AG08395 (cell line): ENCODE results near the gene TK1.
A peak's percentile ranks its signal among the peaks of the same experiment; 100 is the strongest.
"Not testable (repeated sequence)": the region's sequence is repeated elsewhere in the genome, so short reads cannot be mapped to it uniquely, and the experiment has no call there.

ENCODE experiments used
- DNase-seq: peaks from one replicate; pipeline ENCODE4 v3.0.0; 2012; ENCODE audit warnings: mixed read lengths, low spot score

The TK1 gene

DNA sequence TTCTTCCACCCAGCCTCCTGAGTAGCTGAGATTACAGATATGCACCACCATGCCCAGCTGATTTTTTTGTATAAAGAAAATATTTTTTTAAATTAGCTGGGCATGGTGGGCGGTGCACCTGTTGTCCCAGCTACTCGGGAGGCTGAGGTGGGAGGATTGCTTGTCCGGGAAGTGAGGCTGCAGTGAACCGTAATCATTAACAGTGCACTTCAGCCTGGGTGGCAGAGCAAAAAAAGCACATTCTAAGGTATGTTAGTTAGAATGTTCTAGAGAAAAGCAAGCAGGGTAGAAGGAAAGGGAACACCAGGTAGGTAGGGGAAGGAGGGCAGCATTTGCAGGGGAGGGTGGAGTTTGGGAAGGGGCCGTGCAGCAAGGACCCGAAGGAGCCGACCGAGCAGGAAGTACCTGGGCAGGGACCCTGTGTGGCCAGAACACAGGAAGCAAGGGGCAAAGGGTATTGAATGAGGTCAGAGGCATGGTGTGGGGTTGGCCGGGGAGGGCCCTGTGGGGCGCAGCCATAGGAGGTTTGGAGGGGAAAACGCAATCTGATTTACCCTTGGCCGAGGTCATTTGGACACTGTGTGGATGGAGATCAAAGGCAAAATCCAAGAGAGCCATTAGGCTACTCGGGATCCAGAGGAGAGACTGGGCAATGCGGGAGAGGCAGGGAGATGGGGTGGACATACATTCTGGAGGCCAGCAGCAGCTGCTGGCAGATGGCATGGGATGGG lies 38.4 kb downstream of the TK1 start:
- no peak for DNase-seq

DNA sequence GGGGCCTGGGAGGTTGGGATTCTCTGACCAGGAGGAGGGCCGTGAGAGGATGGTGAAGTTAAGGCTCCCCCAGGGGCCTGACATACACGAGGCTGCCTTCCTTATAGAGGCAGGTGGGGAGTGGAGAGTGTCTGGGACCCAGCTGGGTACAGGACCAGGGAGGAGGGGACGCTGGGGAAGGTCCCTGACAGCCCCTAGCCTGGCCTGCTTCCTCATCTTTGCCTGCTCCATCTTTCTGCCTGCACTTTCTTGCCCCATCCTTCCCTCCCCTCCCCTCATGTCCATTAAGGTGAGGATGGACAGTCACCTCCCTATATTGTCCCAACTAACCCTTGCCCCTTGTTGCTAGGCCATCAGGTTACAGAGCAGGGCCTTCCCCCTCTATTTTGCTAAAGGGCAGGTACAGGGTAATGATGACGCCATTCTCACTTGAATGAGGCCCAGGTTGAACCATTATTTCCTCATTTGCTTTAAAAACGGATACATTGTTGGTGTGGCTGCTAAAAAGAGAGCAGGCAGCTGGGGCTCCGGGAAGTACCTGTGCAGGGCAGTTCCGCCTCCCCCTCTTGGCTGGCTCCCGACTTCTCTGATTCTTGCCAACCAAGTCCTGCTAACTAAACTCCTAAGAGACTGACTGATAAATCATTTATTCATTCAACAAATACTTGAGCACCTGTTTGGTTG lies 39.4 kb downstream of the TK1 start:
- DNase-seq, result no peak

DNA sequence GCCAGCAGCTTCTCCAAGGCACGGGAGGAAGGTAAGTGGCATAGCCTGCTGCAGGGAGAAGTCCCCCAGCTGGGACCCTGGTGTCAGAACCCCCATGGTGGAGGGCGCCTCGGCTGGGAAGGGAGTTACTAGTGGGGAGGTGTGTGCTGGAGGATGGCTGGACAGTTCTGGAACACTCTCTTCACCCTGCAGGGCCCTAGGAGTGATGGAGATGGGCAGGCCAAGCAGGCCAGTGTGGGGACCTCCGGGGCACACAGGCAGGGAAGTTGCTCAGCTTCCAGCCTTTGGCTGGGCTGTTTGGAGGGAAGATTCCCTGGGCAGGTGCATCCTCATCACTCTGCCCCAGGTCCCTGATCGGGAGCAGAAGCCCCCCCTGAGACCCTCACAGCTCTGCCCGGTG lies 40.0 kb downstream of the TK1 start:
- DNase-seq, result no peak

- no peak for DNase-seq
Measured at GRCh38 chr17:78146471-78146869, 40.4 kb downstream of the TK1 start.

DNA sequence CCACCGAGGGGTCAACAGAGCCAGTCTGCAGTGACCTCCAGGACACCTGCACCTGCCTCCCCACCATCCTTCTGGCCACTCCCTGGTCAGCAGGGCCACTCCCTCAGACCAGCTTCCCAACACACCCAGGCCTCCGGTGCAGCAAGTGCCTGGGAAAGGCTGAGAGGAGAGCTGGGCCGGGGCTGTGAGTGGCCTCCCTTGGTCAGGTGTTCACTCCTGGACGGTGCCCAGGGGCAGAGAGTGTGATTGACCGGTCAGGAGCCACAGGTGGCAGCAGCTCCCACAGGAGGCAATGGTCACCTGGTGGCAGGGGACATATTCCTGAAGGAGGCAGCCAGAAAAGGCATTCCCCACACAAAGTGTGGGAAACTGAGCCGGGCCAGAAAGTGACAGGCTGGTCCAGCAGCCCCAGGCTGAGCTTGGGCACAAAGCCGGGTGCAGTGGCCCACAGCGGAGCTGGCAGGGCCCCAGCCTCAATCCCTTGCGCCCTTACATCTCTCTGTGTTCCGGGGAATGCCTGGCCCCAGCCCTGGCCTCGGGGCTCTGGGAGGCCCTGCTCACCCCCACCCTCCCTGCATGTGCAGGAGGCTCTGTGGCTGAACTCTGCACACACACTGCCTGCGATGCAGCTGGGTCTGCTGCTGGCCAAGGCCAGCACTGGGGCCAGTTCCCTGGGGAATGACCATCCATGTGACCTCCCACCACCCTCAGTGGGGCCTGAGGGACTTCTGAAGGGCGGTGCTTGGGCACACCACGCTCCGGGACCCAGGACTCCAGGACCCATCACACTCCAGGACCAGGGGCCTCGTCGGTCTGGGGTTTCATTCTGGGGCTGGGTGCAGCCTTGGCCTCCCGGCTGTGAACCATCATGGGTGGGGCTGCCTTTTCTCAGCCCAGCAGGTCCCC lies 41.9 kb downstream of the TK1 start:
- no peak for DNase-seq

- peak; percentile 55 for DNase-seq
Measured at GRCh38 chr17:78144147-78144719, 42.6 kb downstream of the TK1 start.

DNA sequence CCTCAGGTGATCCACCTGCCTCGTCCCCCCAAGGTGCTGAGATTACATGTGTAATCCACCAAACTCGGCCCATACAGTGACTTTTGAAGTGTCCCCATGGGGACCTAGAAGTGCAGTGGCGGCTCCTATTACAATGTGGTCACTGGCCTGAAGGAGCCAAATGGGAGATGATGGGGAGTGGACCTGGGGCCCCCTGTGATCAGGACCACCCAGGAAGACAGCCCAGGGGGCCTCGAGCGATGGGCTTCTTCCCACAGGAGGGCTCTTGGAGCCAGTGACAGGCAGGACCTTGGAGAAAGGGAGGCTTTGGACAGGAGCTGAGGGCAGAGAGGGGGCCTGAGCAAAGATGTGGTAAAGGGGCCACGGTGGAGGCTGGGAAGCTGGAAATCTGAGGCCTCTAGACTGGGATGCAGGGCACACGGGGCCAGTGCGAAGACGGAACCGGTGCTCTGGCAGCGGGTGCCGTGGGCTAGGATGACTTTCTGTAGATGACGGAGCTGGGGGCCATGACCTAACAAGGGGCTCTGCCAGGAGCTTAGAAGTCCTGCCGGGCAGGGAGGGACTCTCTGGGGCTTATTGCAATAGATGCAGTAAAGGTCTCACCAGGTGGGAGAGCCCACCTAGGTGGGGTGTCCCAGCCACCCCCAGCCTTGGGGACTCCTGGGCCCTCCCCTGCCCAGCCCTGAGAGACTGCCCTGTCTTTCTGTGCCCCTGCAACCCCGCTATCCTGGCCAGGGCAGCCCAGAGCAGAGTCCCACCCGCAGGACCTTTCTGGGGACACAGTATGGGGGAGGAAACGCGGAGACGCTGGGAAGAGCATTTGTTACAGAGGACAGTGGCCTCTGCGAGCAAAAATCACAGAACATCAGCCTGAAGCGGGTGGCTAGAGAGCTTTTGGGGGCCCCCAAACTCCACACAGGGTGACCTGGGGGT lies 43.4 kb downstream of the TK1 start:
- DNase-seq, result no peak

DNA sequence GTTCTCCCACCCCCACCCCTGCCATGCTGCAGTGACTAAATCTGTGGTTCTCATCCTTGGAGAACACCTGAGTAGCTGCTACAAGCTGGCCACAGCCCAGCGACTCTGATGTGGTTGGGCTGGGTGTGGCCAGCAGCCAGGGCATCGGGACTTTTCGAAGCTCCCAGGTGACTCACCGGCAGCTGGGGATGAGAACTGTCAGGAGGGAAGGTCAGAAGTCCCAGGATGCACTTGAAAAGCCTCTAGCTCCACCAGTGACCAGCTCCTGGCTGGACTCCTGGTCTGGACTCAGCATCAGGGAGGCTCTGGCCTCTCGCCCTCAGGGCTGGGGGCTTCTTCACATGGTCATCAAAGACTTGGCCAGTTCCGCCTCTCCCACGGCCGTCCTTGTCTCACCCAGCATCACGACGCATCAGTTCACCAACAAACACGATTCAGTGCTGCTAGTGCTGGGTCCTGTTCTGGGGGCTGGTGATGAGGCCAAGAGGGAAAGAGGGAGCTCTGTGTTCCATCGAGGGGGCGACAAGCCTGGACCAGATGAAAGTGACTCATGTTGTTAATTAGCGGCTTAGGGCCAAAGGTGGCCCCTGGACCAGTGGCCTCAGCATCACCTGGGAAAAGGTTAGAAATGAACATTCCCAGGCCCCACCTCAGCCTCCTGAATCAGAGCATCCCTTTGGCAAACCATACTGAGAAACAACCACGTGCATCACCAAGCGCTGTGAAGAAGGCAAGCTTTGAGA lies 44.6 kb downstream of the TK1 start:
- DNase-seq, result no peak

GRCh38 chr17:78141437-78142118 lies 45.3 kb downstream of the TK1 start:
- no peak for DNase-seq

GRCh38 chr17:78140169-78141051 lies 46.4 kb downstream of the TK1 start:
- DNase-seq, result peak; percentile 72

- DNase-seq, result not testable (repeated sequence)
Measured at GRCh38 chr17:78139861-78140168, 47.0 kb downstream of the TK1 start.

GRCh38 chr17:78138204-78139060 lies 48.4 kb downstream of the TK1 start:
- no peak for DNase-seq

DNA sequence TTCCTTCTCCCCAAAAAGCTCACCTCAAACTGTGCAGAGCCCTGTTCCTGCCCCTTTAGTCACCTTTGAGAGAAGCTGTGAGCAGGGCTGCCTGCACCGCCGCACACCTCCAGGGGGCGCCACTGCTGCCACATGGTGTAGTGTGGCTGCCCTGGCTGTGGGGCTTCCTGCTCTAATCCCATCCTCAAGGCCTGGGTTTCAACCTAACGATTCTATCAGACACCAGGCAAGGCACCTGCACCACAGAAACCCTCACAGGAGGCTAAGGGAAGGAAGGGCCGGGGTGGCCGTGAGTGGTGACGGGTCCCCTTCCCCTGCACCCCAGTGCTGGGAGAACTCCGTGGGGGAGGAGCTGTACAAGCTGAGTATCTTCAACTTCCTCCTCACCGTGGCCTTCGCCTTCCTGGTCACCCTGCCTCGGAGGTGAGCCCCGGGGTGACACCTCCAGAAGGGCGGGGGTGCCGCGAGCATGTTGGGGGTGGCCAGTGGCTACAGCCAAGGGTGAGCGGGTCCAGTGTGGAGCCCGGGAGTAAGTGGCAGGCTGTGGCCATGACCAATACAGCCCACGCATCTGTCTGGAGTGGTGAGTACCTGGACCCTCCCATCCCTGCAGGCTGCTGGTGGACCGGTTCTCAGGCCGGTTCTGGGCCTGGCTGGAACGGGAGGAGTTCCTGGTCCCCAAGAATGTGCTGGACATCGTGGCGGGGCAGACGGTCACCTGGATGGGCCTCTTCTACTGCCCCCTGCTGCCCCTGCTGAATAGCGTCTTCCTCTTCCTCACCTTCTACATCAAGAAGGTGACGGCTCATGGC lies 49.3 kb downstream of the TK1 start:
- no peak for DNase-seq

- no peak for DNase-seq
Measured at GRCh38 chr17:78135858-78136500, 50.9 kb downstream of the TK1 start.

- no peak for DNase-seq
Measured at GRCh38 chr17:78134899-78135385, 51.9 kb downstream of the TK1 start.
